Neural crest cell (in vitro differentiated cells): Measurements from ENCODE around the gene OPRD1. TPM values are rescaled to one million over a fixed set of nuclear protein-coding genes. Genes with fewer than 3 reads are reported as not detected.

ENCODE experiments used
- DNase-seq: peaks from one replicate; pipeline ENCODE4 v3.0.0; 2021; ENCODE audit warnings: low read depth, mixed read lengths, low spot score
- H3K27ac Mint-ChIP-seq: one replicate; pipeline ENCODE4 v1.8.0; 2021; ENCODE audit warnings: mild to moderate bottlenecking, mixed read lengths; ENCODE audit not compliant: unreplicated experiment
- H3K27me3 Mint-ChIP-seq: 2 replicates; pipeline ENCODE4 v1.8.0; 2021; ENCODE audit warnings: low read depth, mild to moderate bottlenecking, mixed read lengths
- H3K36me3 Mint-ChIP-seq: 2 replicates; pipeline ENCODE4 v1.8.0; 2021; ENCODE audit warnings: low read depth, mild to moderate bottlenecking, mixed read lengths
- H3K4me1 Mint-ChIP-seq: 2 replicates; pipeline ENCODE4 v1.8.0; 2021; ENCODE audit warnings: mixed read lengths
- H3K4me3 Mint-ChIP-seq: one replicate; pipeline ENCODE4 v1.8.0; 2021; ENCODE audit warnings: mild to moderate bottlenecking, mixed read lengths
- H3K9me3 Mint-ChIP-seq: 2 replicates; pipeline ENCODE4 v1.8.0; 2021; ENCODE audit warnings: mixed read lengths
- total RNA-seq: library from RNA; stranded (reverse); gene quantifications from 2 replicates; pipeline ENCODE4 v1.2.1, GENCODE V29; 2021
- TF ChIP-seq, protein P1 (sequence below): fragments of 200-600 bp; sonication (generic); conservative IDR thresholded peaks from 2 replicates; pipeline ENCODE4 v1.5.0; 2021; ENCODE audit warnings: antibody characterized with exemption, mild to moderate bottlenecking

Gene OPRD1
- total RNA-seq, 1 donor from 2014 or later, result 3.9 TPM

DNA sequence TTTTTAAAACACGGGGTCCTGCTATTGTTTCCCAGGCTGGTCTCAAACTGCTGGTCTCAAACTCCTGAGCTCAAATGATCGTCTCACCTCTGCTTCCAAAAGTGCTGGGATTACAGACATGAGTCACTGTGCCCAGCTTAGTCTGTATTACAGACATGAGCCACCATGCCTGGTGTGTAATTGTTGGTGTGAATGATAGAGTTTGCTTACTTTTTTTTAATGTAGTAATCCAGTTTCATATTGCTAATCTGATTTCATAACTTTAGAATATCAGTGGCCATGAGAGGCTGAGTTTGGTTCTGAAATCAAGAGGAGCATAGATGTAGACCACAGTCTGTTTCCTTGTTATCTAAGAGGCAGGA lies 105.8 kb downstream of the OPRD1 start:
- no peak overlapping the region for H3K27ac Mint-ChIP-seq
- DNase-seq, result no peak
- H3K4me1 Mint-ChIP-seq, result peaks cover 37% of the 10 kb centered on the region
- H3K27me3 Mint-ChIP-seq, result no peaks in the 10 kb centered on the region
- H3K9me3 Mint-ChIP-seq, result no peaks in the 10 kb centered on the region
- H3K36me3 Mint-ChIP-seq, result no peaks in the 10 kb centered on the region
- no peak overlapping the region for H3K4me3 Mint-ChIP-seq
- TF ChIP-seq, protein P1, sequence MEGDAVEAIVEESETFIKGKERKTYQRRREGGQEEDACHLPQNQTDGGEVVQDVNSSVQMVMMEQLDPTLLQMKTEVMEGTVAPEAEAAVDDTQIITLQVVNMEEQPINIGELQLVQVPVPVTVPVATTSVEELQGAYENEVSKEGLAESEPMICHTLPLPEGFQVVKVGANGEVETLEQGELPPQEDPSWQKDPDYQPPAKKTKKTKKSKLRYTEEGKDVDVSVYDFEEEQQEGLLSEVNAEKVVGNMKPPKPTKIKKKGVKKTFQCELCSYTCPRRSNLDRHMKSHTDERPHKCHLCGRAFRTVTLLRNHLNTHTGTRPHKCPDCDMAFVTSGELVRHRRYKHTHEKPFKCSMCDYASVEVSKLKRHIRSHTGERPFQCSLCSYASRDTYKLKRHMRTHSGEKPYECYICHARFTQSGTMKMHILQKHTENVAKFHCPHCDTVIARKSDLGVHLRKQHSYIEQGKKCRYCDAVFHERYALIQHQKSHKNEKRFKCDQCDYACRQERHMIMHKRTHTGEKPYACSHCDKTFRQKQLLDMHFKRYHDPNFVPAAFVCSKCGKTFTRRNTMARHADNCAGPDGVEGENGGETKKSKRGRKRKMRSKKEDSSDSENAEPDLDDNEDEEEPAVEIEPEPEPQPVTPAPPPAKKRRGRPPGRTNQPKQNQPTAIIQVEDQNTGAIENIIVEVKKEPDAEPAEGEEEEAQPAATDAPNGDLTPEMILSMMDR, result no peak

Other genes with a start within 250 kb of the OPRD1 start
- gene RAB42, start 219.9 kb upstream of the OPRD1 start, total RNA-seq, result 1.5 and 2.8 TPM in 2 replicates
- 25.2 and 27.7 TPM in 2 replicates for gene TAF12, start 169.1 kb upstream of the OPRD1 start, total RNA-seq
- gene RNU11, start 163.6 kb upstream of the OPRD1 start, total RNA-seq, result not detected in 2 replicates
- gene GMEB1, start 143.4 kb upstream of the OPRD1 start, total RNA-seq, result 22.8 and 22.9 TPM in 2 replicates
- gene YTHDF2, start 75.2 kb upstream of the OPRD1 start, total RNA-seq, result 139 and 150 TPM in 2 replicates
- gene EPB41, start 102.4 kb downstream of the OPRD1 start, total RNA-seq, result 108 and 119 TPM in 2 replicates